Uterus (tissue), 2 donors: ENCODE results near the gene DRG2.

ENCODE experiments used
- POLR2A ChIP-seq, 2 donors: fragments of 450-650 bp; IDR thresholded peaks; one replicate each; pipeline ENCODE4 v1.6.1; 2016; ENCODE audit warnings: antibody characterized with exemption in 2 of 2, mild to moderate bottlenecking in 1 of 2, moderate library complexity in 1 of 2
- TF ChIP-seq, protein P1 (sequence below), 4 experiments: fragments of 200-600 bp in 2 of 4; fragments of 450-650 bp in 2 of 4; sonication (generic) in 2 of 4; IDR thresholded peaks; one replicate each; pipeline ENCODE4 v1.5.1; 2016 to 2019; ENCODE audit warnings: antibody characterized with exemption in 4 of 4, mild to moderate bottlenecking in 2 of 4, moderate library complexity in 1 of 4

DNA sequence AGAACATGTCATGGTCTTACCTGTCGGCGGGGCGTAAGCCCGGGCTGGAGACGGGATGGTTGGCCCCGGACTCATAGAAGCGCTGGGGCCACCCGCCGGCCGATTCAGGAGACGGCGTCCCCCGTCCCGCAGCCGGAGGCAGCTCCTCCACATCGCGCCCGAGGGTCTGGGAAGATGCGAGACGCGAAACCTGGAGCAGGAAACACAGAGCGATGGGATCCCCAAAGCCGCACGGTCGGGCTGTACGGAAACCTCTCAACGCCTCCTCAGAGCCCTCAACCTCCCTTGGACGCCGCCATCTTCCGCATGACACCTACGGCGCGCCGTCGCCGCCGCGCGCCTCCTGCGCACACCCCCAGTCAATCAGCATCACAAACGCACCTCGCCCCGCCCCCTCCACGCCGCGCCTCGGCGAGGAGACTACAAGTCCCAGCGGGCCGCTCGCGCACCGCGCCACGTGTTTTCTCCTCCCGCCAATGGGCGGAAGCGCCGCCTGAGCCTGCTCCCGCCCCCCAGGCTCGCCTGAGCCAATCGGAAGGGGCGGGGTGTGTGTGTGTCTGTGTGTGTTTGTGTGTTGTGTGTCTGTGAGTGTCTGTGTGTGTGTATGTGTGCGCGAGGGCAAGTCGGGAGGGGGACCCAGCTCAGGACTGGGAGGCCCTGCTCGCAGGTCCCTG, 48.8 kb upstream of the DRG2 start, which contains the start of the genes ATPAF2 and GID4:
- TF ChIP-seq, protein P1, sequence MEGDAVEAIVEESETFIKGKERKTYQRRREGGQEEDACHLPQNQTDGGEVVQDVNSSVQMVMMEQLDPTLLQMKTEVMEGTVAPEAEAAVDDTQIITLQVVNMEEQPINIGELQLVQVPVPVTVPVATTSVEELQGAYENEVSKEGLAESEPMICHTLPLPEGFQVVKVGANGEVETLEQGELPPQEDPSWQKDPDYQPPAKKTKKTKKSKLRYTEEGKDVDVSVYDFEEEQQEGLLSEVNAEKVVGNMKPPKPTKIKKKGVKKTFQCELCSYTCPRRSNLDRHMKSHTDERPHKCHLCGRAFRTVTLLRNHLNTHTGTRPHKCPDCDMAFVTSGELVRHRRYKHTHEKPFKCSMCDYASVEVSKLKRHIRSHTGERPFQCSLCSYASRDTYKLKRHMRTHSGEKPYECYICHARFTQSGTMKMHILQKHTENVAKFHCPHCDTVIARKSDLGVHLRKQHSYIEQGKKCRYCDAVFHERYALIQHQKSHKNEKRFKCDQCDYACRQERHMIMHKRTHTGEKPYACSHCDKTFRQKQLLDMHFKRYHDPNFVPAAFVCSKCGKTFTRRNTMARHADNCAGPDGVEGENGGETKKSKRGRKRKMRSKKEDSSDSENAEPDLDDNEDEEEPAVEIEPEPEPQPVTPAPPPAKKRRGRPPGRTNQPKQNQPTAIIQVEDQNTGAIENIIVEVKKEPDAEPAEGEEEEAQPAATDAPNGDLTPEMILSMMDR (IDR thresholded peaks at IDR 0.05): peak in 1 of 4 experiments; percentile 22
- TF ChIP-seq POLR2A (IDR thresholded peaks at IDR 0.05): peak; percentile 46 to 49
